Activated CD4-positive, alpha-beta T cell treated with anti-CD3 and anti-CD28 coated beads, Interleukin-2, amount 50 U/mL, for 4 hours (primary cell): ENCODE measurements around the gene WDR81.
"Not testable (repeated sequence)": the region's sequence is repeated elsewhere in the genome, so short reads cannot be mapped to it uniquely, and the experiment has no call there.

Experiments
- DNase-seq, 2 experiments: peaks; one replicate each; pipeline ENCODE4 v3.0.0-alpha.2; 2020

WDR81 gene

GRCh38 chr17:1732241-1732832 is 7.8 kb downstream of the WDR81 start:
- no peak for DNase-seq

DNA sequence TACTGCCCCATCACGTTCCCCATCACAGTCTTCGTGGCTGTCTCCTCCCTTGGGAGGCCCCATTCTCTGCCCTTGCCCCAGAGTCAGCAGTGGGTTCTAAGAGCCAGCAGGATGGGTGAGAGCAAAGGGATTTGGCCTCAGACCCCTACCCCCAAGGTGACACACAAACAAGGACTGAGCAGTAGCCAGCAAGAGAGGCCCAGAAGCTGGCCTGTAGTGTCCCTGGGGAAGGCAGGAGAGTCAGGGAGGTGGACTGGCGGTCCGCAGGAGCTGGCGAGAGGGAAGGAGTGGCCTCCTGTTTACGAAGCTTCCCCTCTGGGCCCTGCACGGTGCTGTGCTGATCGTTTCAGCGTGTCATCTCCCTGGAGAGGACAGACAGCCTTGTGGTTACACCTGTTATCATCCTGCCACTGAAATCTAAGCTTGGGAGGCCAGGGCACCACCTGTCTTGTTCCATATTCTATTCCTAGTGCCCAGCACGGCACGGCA is 8.4 kb downstream of the WDR81 start:
- DNase-seq: no peak

GRCh38 chr17:1733759-1734158 is 9.3 kb downstream of the WDR81 start:
- DNase-seq: no peak

DNA sequence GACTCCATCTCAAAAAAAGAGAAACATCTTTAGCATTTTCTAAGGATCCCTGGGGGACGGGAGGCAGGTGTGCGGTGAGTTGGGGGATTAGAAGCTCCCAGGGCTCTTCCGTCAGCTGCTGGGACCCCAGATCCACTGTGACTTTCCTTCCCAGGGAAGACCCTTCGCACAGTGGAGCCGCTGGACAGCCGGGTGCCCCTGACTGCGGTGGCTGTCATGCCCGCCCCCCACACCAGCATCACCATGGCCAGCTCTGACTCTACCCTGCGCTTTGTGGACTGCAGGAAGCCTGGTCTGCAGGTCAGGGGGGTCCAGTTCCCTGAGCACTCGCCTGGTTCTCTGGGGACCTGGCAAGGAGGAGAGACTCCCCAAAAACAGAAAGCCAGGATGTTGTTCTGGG is 10.9 kb downstream of the WDR81 start:
- DNase-seq: no peak

DNA sequence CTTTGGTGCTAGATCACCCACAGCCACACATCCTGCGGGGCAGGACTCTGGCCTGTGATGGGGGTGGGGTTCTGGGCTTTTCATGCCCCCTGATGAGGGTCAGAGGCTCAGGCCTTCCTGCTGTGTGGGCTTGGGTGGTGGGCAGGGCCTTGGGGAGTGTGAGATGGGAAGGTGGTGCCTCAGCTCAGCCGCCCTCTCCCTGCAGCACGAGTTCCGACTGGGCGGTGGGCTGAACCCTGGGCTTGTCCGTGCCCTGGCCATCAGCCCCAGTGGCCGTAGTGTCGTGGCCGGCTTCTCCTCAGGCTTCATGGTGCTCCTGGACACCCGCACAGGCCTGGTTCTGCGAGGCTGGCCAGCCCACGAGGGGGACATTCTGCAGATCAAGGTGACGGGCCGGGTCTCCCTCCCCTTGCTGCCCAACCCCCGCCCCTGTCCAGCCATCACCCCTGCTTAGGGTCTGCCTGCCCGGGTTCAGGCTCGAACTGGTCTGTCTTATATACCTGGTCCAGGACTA is 11.4 kb downstream of the WDR81 start:
- no peak for DNase-seq

DNA sequence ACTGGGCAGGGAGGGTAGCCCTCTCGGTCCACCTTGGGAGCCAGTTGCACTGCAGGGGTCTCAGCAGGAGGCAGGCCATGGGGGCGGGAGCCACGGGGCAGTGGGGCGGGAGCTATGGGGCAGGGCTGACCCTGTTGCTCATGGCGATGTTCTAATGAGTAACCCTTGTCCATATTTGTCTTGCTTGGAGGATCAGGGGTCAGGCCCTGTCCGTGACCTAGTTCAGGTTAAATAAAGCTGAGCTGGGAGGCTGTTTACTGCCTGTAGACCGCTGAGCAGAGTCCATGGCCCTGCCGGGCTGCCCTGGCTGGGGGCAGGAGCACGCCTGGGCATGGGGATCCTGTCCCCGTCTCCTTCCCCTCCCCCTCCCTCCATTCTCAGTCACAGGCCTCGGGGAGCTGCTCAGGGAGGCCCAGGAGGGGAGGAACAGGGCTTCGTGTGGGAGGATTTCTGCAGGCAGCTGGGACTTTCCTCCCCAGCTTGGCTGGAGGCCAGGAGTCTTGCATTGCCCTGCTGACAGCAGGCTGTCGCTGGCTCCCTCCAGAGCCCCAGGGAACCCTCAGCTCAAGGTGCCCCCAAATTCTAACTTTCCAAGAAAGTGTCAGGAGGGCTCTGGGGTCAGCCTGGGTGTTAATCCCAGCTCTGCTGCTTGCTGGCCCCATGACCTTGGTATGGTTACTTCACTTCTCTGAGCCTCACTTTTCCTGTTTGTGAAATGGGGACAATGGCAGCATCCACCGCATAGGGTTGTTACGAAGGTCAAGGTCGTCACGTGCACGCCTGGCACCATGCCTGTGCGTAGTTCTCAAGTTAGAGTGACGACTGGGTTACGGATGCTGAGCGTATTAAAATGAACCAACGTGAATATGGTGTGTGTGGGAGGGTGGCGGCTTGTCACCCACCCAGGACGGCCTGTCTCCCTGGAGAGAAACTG is 12.1 kb downstream of the WDR81 start:
- DNase-seq: peak; percentile 23 to 26

DNA sequence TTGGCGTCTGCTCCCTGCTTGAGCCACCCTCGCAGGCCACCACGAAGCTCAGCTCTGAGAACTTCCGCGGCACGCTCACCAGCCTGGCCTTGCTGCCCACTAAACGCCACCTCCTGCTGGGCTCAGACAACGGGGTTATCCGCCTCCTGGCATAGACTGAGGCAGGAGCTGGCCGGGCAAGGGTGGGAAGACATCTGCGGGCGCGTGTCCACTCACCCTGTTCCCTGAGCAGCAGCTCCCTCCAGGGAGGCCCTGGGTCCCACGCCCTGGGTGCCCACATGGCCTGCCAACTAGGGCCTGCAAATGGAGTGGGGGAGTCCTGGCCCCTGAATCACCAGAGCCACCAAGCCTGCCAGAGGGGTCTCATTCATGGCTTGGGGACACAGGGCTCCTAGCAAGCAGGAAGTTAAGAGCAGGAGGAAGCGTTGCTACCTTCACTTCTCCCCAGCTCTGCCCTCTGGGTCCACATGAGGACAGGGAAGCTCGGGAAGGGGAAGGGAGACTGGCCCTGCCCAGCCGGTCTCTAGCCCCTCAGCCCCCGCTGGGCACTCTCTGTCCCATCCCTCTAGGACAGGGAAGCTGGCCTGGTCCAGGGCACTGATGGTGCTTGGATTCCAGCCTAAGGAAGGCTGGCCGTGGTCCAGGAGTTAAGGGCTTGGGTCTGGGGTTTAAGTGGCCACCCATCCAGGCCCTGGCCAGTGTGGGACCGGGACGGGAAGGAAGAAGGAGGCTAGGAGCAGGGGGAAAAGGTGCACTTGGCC is 13.2 kb downstream of the WDR81 start:
- DNase-seq: no peak

GRCh38 chr17:1741899-1742298 is 17.4 kb downstream of the WDR81 start:
- not testable (repeated sequence) for DNase-seq

DNA sequence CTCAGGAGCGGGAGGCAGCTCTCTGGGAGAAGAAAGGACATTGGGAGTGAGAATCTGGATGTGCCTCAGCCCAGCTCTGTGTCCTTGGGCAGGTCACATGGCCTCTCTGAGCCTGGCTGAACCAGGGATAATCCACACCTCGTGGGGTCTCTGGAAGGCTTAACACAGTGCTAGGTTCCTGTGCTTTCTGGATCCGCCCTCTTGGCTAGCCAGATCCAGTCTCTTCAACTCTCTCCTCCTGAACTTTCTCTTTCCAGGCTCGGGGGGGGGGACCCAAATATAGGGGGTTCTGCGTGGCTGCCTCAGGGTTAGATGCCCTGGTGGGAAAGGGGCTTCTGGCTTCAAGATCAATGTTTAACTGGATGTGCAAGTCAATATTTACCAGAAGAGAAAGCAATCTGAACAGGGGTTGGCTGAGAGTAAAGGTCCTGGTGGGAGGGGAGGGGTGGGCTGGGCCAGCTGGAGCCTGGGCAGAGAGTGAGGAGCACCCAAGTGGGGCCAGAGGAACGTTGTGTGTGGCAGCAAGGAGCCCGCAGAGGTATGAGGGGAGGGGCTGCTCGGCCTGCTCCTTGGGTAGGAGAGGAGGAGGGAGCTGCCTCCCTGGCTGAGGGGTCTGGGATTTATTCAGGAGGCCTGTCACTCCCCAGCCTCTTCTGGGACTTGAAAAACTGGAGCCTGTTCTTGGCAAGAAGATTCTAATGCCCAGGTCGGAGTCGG is 18.0 kb downstream of the WDR81 start, which contains the start of gene SERPINF2:
Gene SERPINF2 (plus strand): TSS at position 501 of the 717 bp plus-strand sequence. CDS start 2,125 bp downstream, outside the sequence.
- no peak for DNase-seq

DNA sequence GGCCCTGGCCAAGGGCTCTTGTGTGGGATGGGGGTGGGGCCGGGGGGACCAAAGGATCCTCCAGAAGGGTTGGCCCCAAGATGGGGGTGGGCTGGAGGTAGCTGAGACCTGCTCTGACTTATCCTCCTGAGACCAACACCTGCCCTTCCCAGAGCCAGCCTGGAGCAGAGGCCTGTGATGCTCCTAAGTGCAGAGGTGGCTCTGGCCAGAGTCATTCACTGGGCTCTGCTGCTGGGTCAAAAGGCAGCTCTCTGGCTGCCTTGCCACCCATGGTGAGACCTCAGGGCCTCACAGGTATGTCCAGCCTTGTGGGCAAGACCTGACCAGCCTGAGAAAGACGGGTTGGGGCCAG is 18.6 kb downstream of the WDR81 start:
- no peak for DNase-seq

DNA sequence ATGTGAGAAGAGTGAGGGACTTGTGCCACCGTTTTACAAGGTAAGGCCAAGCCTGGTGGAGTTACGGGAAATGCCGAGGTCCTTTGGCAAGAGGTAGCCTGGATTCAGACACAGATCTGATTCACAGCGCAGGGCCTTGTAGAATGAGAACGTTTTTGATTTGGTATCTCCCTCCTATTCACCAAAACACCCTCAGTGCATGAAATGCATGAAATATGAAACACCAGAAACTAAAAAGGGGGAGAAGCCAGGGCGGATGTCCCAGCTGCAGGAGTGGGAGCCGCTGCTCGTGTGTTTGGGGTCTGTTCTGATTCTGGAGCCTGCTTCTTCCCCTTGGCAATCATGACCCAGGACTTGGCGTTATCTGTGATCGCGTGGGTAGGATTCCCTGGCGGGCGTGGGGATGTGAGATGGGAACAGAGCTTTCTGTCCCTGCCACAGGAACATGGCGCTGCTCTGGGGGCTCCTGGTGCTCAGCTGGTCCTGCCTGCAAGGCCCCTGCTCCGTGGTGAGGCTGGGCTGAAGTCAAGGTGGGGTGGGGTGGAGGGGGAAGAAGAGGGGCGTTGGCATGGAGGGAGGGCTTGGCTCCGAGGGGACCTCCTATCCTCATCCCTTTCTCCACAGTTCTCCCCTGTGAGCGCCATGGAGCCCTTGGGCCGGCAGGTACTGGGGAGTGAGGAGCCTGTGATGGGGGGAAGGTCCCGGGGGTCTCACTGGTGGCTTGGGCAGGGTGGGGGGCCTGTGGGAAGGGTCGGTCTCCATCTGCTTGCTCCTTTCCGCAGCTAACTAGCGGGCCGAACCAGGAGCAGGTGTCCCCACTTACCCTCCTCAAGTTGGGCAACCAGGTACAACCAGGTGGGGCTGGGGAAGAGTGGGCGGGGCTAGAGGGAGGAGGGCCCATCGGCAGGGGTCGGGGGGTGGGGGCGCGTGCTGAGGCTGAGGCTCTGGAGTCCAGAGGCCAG is 20.3 kb downstream of the WDR81 start:
- DNase-seq: no peak

DNA sequence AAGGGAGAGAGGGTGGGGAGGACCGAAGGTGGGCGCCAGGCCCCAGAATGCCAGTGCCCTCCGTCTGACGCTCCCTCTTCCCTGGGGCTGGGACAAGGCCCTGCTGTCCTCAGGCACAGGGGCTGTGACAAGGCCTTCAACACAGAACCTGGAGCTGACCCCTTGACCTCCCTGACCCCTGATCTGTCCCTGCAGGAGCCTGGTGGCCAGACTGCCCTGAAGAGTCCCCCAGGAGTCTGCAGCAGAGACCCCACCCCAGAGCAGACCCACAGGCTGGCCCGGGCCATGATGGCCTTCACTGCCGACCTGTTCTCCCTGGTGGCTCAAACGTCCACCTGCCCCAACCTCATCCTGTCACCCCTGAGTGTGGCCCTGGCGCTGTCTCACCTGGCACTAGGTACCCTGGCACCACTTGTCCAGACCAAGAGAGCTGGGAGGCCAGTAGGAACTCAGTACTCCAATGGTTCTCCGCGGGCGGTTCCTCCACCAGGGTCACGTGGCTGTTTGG is 21.1 kb downstream of the WDR81 start:
- no peak for DNase-seq

DNA sequence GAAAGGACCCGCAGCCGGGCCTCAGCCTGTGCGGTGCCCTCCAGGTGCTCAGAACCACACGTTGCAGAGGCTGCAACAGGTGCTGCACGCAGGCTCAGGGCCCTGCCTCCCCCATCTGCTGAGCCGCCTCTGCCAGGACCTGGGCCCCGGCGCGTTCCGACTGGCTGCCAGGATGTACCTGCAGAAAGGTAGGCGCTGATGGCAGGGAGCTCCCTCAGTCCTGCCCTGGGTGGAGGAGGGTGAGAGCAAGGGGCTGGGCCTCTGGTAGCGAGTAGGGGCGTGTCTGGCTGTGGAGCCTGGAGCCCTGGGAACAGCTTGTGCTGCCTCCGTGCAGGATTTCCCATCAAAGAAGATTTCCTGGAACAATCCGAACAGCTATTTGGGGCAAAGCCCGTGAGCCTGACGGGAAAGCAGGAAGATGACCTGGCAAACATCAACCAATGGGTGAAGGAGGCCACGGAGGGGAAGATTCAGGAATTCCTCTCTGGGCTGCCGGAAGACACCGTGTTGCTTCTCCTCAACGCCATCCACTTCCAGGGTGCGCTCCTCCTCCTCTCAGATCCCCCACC is 22.6 kb downstream of the WDR81 start:
- DNase-seq: no peak

DNA sequence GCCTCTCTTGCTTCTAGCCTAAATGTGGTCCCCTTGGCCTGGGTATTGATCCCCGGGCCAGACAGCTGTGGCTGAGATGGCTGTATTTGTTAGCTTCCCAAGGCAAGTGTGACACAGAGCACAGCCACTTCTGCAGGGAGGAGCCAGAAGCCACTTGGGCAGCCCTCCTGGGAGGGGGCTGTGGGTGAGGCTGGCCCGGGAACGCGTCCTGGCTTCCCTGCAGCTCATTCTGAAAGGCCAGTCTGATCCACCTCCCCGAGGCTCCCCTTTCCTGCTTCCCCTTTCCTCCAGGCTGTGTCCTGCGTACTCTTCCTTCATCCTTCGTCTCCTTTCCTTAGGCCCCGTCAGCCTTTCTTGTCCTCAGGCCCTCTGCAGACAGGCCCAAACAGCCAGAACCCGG is 26.1 kb downstream of the WDR81 start:
- no peak for DNase-seq

- no peak for DNase-seq
Observed at GRCh38 chr17:1752425-1753262, 28.1 kb downstream of the WDR81 start.

- no peak for DNase-seq
Observed at GRCh38 chr17:1753767-1754429, 29.4 kb downstream of the WDR81 start.

GRCh38 chr17:1754430-1755112 is 30.1 kb downstream of the WDR81 start:
- no peak for DNase-seq

DNA sequence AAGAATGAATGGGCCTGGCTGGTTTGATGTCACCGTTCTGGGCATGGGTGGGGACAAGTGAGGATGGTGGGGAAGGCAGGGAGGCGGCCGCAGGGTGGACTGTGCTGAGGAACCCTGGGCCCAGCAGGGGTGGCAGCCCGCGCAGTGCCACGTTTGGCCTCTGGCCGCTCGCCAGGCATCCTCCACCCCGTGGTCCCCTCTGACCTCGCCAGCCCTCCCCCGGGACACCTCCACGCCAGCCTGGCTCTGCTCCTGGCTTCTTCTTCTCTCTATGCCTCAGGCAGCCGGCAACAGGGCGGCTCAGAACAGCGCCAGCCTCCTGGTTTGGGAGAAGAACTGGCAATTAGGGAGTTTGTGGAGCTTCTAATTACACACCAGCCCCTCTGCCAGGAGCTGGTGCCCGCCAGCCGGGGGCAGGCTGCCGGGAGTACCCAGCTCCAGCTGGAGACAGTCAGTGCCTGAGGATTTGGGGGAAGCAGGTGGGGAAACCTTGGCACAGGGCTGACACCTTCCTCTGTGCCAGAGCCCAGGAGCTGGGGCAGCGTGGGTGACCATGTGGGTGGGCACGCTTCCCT is 30.8 kb downstream of the WDR81 start:
- DNase-seq: no peak
